H1 (cell line): ENCODE results near the gene UBE2O. TPM values are rescaled to one million over a fixed set of nuclear protein-coding genes. Genes with fewer than 3 reads are reported as not detected.

Experiments used
- polyA plus RNA-seq, 7 experiments: library from polyadenylated mRNA; depleted of rRNA in 3 of 7; stranded (reverse) in 5 of 7; unstranded in 2 of 7; fragments of >200 nt in 5 of 7; fragments of 200-250 nt in 2 of 7; gene quantifications; 1 replicate in 5 of 7; 2 replicates in 1 of 7; 4 replicates in 1 of 7; pipeline versions ENCODE4 v1.2.1 to v1.2.3, GENCODE V29; 2011 to 2013; ENCODE audit warnings: missing spikeins in 2 of 7, mixed read lengths in 2 of 7
- total RNA-seq: library from RNA; stranded (reverse); fragmentation: NEBNext Ultra II Directional; extraction: Animal tissue kit (Norgen Biotek cat#: 25700); gene quantifications from 2 replicates; pipeline ENCODE4 v1.2.1, GENCODE V29; 2021
- TF ChIP-seq, protein P1 (sequence below): IDR thresholded peaks from 2 replicates; pipeline ENCODE4 v1.6.1; 2012; ENCODE audit warnings: low read length, inconsistent platforms

Gene UBE2O
- total and polyA plus RNA-seq, 2 of the 8 experiments (the other 6 are each of a cell fraction or from before 2014, with no cell fraction given) = 24.4 to 63.0 TPM

GRCh38 chr17:76496464-76496863, 43.5 kb upstream of the UBE2O start (continued):
- TF ChIP-seq, protein P1, sequence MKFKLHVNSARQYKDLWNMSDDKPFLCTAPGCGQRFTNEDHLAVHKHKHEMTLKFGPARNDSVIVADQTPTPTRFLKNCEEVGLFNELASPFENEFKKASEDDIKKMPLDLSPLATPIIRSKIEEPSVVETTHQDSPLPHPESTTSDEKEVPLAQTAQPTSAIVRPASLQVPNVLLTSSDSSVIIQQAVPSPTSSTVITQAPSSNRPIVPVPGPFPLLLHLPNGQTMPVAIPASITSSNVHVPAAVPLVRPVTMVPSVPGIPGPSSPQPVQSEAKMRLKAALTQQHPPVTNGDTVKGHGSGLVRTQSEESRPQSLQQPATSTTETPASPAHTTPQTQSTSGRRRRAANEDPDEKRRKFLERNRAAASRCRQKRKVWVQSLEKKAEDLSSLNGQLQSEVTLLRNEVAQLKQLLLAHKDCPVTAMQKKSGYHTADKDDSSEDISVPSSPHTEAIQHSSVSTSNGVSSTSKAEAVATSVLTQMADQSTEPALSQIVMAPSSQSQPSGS = no peak
